ENCODE measurements around the gene SECISBP2.

Gene SECISBP2

DNA sequence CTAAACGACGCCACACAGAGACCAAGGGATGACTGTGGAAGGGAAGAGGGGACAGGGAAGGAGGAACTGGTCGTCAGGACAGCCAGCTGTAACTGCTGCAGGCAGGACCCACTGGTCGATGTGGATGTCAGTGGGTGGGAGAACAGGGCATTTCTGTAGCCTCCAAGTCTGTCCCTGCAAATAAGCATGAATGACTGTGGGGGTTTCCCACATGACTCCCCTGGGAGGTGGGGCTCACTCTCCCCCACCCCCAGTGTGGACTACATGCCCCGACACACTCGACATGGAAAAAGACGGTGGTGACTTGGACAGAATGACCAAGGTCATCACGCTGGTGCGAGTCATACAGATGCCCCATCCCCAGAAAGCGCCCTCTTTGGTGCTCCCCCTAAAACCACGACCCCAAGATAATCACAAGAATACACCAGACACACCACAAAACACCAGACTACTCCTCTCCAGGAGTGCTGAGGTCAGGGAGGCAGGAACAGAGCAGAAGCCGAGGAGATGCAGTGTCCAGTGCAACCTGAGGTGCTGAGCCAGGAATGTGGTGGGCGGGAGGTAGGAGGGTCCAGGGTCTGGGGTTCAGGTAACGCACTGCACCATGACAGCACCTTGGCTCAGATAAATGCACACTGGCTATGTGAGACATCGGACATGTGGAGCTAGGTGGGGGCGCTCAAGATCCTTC, 64.9 kb downstream of the SECISBP2 start:
- no peak for DNase-seq

DNA sequence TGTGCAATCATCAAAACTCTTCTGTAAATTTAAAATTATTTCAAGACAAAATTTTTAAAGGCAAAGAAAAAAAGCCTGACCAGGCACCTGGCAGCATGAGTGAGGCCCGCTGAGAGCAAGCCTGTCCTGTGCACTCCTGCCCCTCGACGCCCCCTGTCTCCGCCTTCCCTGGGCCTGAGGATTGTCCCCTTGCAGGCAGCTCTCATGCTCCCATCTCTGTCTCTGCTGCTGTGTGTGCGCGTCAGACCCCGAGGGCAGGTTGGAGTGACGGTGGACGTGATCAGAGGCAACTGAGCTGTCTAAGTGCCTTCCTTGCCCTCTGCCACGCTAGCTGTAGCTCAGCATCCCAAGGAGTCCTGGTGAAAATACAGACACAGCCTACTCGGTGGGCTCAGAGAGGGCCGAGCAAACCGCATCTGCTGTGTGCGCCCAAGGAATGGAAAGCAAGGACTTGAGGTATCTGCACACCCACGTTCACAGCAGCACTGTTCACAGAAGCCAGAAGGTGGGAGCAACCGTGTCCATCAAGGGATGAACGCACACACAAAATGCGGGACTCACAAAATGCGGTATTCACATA, 65.5 kb downstream of the SECISBP2 start:
- no peak for DNase-seq

DNA sequence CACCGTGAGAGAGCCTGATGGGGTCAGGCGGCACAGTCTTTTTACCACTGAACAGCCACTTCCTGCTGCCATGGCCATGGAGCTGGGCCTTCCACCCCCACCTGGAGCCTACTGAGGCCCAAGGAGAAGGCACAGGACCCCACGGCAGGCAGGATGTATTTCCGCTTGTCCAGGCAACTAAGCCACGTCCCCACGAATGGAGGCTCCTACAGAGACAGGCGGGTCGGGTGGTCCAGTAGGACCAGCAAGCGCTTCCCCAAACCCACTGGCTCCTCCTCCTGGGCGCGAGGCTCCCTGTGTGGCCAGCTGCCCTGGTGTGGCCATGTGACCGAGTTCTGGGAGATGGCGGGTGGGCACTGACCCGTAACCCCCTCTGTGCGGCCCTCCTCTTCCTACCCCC, 66.5 kb downstream of the SECISBP2 start:
- DNase-seq = no peak

DNA sequence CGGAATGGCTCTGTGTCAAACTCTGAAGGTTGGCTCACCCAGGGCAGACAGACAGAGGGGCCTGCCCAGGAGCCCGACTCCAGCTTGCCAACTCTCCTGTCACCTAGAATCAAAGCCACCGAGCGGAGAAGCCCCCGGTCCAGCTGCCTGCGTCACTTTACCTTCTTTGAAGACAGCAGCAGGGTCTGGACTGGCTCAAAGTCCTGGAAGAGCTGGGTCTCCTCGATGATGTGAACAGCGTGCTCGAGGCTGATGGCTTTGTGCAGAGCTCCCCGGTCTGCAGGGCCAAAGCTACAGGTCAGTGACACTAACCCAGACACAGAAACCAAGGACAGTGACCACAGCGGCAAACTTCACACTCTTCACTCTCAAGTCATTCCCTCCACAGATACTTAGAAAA, 67.9 kb downstream of the SECISBP2 start:
- DNase-seq = no peak

DNA sequence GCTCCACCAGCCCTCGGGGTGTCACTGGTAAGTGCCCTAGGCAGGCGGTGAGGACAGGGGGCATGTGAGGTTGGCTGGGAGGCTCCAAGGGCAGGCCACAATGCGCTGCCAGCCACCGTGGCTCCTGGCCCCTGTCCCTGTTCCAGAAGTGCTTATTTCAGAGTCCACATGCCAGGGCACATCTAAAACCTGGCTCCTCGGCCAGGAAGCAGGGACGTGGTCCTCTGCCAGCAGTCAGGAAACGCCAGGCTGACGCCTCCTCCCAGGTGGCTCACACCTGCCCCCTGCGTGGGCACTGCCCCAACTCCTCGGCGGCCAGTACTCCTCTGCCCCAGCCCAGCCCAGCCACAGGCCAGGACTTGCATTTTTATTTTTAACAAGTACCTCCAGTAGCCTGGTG, 68.5 kb downstream of the SECISBP2 start:
- DNase-seq = no peak

DNA sequence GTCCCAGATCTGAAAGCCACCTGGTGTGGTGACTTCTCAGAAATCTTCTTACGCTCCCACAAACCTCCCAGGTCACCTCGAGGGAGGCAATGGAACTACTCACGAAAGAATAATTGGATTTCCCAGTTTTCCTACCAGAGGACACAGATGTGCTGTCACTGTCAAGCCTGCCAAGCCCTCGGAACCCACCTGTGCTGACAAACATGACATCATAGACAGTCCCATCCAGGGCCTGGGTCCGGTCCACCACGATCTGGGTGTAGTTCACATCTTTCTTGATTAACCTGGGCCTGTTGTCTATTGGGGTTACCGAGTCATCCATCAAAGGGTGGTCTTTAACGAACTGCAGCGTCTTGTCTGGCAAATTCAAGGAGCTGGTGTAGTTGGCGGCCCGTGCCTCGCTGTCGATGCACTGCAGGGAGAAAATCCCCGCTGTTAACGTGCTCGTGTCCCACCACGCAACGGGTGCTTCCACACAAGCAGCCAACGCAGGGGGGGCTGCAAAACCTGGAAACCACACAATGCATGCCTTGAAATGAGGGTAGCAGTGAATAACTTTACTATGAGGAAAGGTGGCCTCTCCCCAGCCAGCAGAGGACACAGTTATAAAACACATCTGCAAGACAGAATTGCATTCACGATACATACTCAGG, 69.0 kb downstream of the SECISBP2 start:
- no peak for DNase-seq

DNA sequence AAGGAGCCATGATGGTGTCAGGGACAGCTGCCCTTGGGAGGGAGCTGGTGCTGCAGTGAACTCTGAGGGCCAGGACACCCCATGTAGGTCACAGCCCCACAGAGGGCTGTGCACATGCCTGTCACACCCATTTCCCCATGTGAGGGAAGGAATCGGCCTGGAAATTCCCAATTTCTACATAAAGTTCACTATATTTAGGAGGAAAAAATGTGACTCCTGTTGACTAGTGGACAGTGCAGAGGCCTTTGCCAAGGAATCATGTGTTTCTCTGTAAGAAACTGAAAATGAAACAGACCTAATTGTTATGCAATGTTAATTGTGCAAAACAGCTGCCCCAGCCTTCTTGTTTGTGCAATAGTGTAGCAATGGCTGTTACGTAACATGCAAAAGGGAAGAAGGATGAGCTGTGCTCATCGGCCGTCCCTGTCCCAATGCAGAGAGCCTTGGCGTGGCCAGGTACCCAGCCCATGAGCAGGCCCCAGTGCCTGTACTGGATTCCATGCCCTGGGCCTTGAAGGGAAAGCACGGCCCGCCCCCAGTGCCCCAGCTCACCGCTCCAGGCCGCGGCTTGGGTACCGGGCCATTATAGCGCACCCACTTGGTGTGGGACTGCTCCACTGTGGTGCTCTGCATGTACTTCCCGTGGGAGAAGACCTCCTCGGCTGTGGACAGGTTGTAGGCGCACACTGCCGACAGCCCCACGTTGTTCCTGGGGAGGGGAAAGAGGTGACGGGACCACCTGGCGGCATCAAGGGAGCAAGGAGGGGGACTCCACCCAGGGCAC, 70.0 kb downstream of the SECISBP2 start:
- peak; percentile 32 for DNase-seq

DNA sequence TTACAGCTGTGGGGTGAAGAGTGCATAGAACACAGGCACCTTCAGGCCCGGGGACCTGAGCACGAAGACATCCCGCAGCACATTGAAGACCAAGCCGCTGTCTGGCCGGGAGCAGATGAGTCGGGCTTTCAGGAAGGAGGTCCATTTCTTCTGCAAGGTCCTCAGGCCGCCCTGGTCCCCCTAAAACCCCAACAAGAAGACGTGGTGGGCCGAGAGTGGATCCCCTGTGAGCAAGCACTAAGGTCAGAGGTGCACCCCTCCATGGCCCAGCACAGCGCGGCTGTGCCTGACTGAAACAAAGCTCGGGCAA, 70.5 kb downstream of the SECISBP2 start:
- no peak for DNase-seq

DNA sequence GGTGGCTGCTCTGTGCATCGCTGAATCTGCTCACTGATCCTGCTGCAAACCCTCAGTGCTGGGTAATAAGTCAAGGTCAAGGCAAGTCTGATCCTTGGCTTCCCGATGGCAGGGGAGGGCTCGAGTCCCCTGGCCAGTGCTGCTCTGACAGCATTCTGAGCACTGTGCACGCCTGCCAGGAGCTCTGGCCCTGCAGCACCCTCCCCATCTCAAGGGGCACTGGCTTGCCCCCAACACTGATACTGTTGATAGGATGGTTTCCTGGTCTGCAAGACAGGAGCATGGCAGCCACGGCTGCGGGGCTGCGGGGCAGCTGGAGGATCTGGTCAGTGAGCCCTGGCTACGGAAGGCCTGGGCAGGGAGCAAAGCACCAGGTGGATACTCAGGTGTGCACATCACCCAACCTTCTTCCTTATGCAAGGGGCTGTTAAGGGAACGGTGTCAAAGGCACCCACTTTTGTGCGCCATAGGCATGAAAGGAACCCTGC, 71.8 kb downstream of the SECISBP2 start:
- no peak for DNase-seq

DNA sequence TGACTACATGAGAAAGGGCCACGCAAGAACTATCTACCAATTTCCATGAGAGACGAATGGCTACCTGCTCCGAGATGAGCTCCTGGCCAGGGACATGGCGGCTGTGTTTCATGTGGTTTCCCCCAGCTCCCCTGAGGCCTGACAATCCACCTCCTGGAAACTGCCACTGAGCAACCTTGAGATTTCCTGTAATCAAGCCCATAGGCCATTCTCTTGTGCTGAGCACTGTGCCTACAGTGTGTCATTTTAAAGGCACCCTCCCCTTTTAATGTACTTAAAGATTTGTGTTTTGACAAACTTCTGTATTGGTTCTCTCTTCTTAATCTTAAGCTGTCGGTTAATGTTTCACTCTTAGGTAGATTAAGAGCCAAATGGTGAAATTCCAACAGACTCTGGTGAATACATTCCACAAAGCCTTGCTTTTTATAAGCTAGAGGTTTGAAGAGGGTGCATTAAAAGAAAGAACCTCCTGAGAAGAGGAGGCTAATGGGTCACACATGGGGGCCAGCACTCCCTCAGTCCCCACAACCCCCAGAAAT, 72.3 kb downstream of the SECISBP2 start:
- no peak for DNase-seq

DNA sequence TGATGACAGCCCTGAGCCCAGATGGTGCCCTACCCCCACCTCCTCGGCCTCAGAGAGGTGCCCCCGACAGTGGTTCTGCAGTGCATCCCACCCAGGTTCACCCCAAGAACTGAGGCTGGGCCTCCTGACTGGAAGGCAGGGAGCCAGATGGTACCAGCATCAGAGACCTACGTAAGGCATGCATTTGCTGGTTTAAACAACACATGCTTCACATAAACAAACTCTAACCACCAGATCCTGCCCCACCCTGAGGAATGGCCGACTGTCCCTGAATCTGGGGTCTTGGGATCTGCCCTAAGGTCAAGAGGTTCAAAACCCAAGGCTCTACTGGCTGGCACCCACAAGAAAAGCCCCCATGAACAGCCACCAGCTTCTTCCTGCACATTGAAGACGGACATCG, 73.3 kb downstream of the SECISBP2 start:
- no peak for DNase-seq

DNA sequence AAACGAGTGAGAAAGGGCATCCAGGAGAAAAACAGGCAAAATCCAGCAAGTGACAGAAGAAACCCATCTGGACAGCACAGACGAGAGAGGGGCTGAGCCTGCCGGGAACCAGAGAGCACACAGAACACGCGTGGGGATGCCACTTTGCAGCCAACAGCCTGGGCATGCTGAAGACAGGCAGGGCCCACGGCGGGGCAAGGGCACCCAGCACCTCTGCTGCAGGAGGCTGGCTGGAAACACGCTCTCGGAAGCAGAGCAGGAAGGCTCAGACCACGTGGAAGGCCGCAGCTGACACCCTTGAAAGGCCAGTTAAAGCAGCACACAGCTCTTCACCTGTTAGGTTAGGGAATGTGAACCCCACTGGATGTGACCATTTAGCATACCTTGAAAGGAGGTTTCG, 76.1 kb downstream of the SECISBP2 start:
- no peak for DNase-seq

DNA sequence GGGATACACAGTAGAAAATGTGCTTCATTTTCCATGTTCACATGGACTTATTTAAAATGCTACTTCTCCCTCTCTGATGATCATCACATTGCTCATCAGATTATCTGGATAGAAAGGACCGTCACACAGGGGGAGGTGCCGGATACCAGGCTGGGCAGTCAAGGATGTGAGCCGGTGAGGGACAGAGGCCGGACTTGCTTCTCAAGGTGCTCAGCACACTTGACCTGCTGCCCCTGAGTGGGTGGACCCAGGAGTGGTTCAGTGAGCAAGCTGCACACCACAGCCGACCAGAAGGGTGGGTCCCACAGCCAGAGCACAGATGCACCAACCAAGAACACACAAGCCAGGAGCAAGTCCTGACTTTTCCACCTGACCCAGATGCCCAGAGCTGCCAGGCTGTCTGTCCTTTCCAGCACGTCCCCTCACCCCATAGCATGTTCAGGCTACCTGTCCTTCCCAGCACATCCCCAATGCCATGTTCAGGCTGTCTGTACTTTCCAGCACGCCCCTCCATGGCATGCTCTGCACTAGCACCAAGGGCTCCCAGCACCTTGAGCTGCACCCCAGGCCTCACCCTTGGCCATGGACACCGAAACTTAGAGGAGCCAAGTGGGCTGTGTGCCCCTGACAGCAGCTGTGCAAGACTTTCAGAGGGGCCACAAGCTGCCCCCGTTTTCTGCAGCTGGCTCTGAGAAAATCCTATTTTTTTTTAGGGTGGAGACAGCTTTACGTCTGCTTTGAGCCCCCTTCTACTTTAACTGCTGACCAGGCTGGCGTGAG, 77.8 kb downstream of the SECISBP2 start:
- DNase-seq = no peak

DNA sequence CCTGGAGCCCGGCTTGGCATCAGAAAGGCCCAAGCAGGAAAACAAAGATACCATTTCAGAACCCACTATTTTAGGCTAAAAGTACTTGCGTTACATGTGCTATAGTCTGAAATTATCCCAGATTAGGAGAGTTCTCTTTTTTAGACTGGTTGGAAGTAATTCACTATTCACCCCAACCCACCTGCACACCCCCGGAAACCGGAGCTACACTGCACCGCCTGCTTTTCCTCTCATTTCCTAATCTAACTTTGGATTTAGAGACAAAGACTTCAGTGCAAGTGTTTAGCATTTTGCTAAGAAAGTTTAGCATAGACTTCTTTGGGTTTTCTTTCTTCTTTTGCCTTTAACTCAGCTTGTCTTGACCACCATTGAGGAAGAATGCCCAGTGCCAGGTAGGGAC, 79.2 kb downstream of the SECISBP2 start:
- no peak for DNase-seq

DNA sequence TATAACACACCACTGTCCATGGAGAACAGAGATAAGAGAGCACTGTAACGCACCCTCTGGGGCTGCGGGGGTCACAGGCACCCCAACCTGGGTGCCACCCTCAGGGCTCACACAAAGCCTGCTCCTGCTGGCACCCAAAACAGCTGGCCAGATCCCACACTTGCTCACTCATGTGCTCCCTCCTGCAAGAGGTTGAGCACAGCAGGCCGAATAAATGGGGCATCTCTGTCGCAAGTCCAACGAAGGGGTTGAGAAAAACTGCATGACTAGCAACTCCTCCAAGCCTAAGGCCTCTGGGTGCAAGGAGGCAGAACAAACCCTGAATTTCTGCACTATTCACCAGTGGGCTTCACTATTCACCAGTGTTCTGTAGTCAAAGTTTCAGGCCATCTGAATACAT, 80.3 kb downstream of the SECISBP2 start:
- DNase-seq = no peak

DNA sequence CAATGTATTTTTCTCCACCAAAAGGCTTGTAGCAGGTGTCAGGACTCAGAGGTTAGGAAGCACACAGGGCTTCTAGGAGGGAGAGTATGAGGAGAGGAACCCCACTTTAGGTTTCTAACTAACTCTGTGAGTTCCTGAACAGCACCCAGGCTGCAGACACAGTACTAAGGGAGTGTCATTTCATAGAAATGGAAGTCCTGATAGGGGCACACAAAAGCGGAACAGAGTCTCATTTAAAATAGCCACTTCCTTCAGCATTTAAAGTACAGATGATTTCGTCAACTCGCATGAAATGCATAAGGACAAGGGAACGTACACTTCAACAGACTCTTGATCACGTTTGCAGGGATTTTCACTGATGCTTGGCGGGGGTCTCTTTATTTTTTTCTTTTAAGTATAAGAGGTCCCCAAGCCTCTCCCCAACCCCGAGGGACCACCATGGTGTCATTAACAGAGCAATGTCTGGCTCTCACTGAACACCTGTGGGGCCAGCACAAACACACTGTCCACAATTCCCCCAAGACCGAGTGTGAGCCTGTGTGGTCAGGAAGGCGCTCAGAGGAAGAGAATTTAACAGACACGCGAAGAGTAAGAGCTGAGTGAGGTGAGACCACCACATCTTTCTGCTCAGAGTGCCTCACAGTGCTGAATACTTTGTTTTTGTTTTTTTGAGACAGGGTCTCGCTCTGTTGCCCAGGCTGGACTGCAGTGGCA, 82.3 kb downstream of the SECISBP2 start:
- DNase-seq = no peak

DNA sequence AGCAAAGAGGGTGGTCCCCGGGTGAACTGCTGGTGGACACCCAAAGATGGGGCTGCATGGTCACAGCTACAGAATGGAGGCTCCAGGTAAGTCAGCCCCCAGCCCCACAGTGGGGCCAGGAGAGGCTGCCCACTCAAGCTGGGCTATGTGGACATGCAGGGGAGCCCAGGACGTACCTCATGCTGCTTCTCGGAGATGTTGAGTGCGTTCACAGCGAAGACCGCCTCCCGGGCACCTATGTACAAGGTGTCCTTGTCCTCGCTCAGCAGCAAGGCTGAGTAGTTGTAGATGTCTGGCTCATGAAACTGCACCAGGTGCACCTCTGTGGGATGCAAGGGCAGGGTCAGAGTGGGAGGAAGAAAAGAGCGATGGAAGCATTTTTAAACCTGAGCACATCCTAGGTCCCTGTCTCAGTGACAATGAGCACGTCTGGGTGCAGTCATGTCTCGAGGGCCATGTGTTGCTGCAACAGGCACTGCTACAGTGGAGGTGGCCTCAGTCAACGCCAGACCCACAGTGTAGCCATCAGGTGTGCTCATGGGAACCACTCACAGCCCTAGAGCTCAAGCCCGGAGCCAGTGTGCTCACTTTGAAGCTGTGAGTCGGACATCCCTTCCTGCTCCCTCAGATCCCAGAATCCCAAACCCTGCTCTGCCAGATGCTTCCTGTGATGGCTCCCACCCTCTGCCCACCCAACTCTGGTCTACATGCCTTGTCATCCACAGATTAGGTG, 84.6 kb downstream of the SECISBP2 start:
- DNase-seq = no peak

DNA sequence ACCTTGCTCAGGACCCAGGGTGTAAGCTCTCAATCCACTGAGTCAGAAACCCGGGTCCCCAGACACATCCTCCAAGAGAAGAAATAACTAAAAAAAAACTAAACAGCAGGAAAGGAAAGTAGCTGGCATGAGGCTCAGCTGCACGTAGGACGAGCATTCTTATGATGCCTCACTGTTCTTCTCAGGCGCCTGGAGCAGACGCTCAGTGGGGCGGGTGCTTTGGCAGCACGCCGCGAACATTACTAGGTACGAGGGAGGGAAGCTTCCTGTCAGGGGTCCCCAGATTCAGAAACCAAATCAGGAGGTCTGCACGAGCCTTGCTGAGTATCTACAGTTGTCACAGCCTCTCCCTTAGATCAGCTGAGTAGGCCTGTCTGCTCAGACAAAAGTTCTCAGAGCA, 85.8 kb downstream of the SECISBP2 start:
- DNase-seq = no peak

DNA sequence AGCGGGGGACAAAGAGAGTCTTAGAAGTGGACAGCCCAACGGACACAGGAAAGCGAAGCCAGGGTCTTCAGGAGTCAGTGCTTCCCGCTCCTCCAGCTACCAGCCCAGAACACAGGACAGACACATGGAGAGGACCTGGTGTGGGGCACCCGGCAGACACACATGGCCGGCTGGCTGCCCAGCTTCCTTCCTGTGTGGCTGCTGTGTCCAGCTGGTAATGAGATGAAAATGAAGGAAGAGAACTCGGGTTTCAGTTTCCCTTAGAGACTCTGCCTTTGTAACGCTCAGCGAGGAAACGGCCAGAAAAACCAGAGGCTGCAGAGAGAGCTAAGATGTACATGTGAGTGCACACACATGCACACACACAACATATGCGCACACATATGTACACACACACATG, 87.5 kb downstream of the SECISBP2 start:
- DNase-seq = no peak

DNA sequence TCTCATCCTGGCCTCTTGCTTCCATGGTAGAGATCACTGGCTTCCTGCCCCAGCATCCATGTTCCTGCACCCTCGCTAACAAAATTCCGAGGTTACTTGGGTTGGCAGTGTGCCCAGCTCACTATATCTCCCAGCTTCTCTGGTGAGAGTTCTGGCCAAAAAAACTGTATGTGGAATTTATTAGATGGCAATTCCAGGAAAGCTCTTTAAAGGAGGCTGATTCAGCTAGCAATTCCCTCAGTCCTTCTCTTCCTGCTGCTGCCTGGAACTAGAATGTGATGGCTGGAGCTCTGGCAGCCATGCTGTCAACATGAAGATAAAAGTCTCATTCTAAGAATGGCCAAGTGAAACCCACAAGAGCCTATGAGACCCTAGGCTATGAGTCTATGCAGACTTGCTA, 88.8 kb downstream of the SECISBP2 start:
- peak; percentile 51 for DNase-seq

DNA sequence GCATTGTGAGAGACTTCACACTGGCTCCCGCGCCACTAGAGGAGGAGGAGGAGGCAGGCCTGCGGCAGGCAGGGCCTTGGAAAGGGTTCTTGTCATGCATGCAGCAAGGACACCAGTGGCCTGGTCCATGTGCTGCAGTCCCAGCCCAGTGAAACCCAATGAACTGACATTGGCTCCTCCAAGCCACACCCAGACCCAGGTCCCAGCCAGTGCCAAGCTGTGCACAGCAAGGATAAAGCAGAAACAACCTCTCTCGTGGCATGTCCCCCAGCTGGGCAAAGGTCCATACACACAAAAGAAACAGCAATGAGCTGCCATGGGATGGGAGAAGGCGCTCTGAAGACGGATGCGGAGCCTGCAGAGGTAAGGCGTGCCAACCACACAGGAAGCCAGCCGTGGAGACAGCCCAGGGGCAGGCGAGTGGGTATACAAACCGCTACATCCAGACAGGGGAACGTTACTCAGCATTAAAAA, 90.4 kb downstream of the SECISBP2 start:
- DNase-seq = no peak
